Calu3 (cell line): ENCODE data around the gene PLCH2. TPM values are rescaled to one million over a fixed set of nuclear protein-coding genes. Genes with fewer than 3 reads are reported as not detected.

Experiments used
- BruUV-seq: library from RNA; stranded (reverse); fragments of 400-500 nt; replicated peaks from 2 replicates; lab custom pipeline; 2021; lab: Mats Ljungman, UMichigan
- CTCF ChIA-PET: fragments of 300-600 bp; sonication (Branson Sonifier 250); formaldehyde crosslinking; loops from one replicate; lab custom pipeline; 2022; ENCODE audit warnings: antibody characterized with exemption; lab: Charles Lee
- DNase-seq: peaks from one replicate; pipeline ENCODE4 v3.0.0; 2022
- H3K27ac Mint-ChIP-seq: one replicate; pipeline ENCODE4 v1.8.0; 2022; ENCODE audit warnings: mixed read lengths; ENCODE audit not compliant: unreplicated experiment
- H3K27me3 Mint-ChIP-seq: one replicate; pipeline ENCODE4 v1.8.0; 2022; ENCODE audit warnings: mixed read lengths; ENCODE audit not compliant: unreplicated experiment
- H3K36me3 Mint-ChIP-seq: one replicate; pipeline ENCODE4 v1.8.0; 2022; ENCODE audit warnings: mild to moderate bottlenecking, moderate library complexity, mixed read lengths; ENCODE audit not compliant: insufficient read depth, unreplicated experiment
- H3K4me1 Mint-ChIP-seq: one replicate; pipeline ENCODE4 v1.8.0; 2022; ENCODE audit warnings: mild to moderate bottlenecking, low read depth, mixed read lengths; ENCODE audit not compliant: unreplicated experiment
- H3K4me3 Mint-ChIP-seq: one replicate; pipeline ENCODE4 v1.8.0; 2022; ENCODE audit warnings: mild to moderate bottlenecking, low read depth, moderate library complexity, mixed read lengths; ENCODE audit not compliant: unreplicated experiment
- H3K9me3 Mint-ChIP-seq: one replicate; pipeline ENCODE4 v1.8.0; 2022; ENCODE audit warnings: low read depth, mixed read lengths; ENCODE audit not compliant: unreplicated experiment
- intact Hi-C: fragments of 100-400 bp; cut with micrococcal nuclease; formaldehyde crosslinking; loops from one replicate; pipeline ENCODE4 v1.10.0; 2022; ENCODE audit not compliant: unreplicated experiment
- total RNA-seq: library from RNA; stranded (reverse); gene quantifications from 2 replicates; pipeline ENCODE4 v1.2.3, GENCODE V29; 2022
- TF ChIP-seq, protein P1 (sequence below): fragments of 200-600 bp; IDR thresholded peaks from one replicate; pipeline ENCODE4 v1.8.0; 2022; ENCODE audit warnings: antibody characterized with exemption; ENCODE audit not compliant: unreplicated experiment

Gene PLCH2
- total RNA-seq, 1 experiment from 2014 or later = 3.1 TPM

DNA sequence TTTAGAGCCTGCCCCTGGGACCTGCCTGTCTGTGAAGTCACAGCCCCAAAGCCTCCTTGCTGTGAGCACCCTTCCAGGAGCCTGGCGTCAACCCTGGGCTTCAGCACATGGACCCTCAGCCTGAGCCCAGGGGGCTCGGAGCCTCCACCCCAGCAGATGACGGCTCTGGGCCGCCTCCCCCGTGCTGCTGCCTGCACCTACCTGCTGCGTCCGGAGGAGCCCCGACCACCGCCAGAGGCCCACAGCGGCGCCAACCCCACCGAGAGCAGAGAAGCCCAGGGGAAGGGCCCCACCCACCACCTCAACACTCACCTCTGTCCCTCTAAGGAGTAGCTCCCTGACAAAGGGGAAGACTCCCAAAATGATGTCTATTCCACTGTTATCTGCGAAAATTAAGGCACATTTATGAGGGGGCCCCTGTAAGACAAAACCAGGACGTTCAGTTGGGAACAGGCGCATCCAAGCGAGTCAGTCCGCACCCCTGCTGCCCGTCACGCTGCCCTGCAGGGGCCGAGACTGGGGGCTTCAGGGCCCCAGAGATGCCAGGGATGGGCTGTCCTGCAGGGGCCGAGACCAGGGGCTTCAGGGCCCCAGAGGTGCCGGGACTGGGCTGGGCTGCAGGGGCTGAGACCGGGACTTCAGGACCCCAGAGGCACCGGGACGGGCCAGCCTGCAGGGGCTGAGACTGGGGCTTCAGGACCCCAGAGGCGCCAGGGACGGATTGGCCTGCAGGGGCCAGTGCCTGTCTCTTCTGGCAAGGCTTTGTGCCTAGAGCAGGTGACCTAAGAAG is 34.5 kb downstream of the PLCH2 start:
- Mint-ChIP-seq H3K27ac (no peak overlapping the region), H3K4me3 (no peak overlapping the region), H3K9me3 (no peaks in the 10 kb centered on the region), H3K27me3 (no peaks in the 10 kb centered on the region), H3K4me1 (no peaks in the 10 kb centered on the region), H3K36me3 (peaks cover 7% of the 10 kb centered on the region)
- no TSS peak for BruUV-seq
- no peak for DNase-seq
- TF ChIP-seq, protein P1, sequence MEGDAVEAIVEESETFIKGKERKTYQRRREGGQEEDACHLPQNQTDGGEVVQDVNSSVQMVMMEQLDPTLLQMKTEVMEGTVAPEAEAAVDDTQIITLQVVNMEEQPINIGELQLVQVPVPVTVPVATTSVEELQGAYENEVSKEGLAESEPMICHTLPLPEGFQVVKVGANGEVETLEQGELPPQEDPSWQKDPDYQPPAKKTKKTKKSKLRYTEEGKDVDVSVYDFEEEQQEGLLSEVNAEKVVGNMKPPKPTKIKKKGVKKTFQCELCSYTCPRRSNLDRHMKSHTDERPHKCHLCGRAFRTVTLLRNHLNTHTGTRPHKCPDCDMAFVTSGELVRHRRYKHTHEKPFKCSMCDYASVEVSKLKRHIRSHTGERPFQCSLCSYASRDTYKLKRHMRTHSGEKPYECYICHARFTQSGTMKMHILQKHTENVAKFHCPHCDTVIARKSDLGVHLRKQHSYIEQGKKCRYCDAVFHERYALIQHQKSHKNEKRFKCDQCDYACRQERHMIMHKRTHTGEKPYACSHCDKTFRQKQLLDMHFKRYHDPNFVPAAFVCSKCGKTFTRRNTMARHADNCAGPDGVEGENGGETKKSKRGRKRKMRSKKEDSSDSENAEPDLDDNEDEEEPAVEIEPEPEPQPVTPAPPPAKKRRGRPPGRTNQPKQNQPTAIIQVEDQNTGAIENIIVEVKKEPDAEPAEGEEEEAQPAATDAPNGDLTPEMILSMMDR = no peak
- intact Hi-C loops = no loop called here
- CTCF ChIA-PET = no interaction called here

DNA sequence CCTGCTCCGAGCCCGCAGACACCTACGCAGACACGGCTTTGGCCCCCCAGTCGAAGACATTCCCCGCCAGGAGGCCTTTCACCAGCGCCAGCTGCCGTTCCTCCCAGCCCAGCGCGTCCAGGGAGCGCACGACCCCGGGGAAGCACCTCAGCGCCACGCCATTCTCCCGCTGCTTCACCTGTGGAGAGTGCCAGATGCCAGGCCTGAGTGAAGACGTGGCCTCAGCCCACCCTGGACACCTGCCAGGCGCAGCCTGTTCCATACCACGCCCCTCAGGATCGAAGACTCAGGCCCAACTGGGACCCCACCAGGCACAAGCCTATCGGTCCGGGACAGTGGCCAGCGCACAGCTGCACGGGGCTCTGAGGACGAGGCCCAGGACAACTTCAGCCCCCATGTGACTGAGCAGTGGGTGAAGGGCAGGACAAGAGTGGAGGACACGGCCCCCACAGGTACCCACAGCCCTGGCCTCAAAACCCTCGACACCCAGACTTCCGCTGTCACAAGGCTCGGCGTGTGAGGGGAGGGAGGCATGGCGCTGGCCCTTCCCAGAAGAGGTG is 36.9 kb downstream of the PLCH2 start:
- Mint-ChIP-seq H3K9me3 (no peaks in the 10 kb centered on the region), H3K4me1 (no peaks in the 10 kb centered on the region), H3K27me3 (no peaks in the 10 kb centered on the region), H3K4me3 (no peak overlapping the region), H3K27ac (no peak overlapping the region), H3K36me3 (peaks cover 14% of the 10 kb centered on the region)
- no peak for DNase-seq
- intact Hi-C loops = no loop called here
- CTCF ChIA-PET = no interaction called here
- BruUV-seq = no TSS peak
- TF ChIP-seq, protein P1 = no peak

DNA sequence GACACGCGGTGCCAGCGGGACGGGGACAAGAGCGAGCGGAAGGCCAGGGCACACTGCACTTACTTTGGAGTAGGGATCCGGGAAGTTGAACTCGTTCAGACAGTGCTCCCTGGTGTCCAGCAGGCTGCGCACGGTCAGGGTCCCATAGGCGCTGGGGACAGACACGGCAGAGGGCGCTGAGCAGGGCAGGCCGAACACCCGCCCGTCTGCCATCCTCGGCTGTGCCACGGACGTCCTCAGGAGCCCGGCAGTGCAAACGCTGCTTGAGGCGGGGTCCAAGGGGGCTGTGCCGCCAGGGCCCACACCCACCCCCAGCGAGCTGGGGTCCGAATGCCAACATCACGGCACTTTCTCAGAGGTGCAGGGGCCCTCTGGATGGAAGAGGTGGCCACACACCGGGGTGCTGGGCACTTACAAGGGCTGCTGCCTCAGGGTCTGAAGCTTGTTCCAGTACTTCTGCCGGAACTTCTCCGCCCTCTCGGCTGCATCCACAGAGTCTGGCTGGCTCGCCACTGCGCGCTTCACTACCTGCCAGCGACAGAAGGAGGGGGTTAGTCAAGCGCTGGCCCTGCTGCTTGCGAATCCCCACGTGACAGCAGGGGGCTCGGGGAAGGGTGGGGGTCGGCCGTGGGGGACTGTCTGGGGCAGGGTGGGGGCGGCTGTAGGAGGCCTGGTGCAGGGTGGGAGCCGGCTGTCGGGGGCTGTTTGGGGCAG is 38.0 kb downstream of the PLCH2 start:
- no TSS peak for BruUV-seq
- no peaks in the 10 kb centered on the region for H3K9me3 Mint-ChIP-seq
- TF ChIP-seq, protein P1 = no peak

DNA sequence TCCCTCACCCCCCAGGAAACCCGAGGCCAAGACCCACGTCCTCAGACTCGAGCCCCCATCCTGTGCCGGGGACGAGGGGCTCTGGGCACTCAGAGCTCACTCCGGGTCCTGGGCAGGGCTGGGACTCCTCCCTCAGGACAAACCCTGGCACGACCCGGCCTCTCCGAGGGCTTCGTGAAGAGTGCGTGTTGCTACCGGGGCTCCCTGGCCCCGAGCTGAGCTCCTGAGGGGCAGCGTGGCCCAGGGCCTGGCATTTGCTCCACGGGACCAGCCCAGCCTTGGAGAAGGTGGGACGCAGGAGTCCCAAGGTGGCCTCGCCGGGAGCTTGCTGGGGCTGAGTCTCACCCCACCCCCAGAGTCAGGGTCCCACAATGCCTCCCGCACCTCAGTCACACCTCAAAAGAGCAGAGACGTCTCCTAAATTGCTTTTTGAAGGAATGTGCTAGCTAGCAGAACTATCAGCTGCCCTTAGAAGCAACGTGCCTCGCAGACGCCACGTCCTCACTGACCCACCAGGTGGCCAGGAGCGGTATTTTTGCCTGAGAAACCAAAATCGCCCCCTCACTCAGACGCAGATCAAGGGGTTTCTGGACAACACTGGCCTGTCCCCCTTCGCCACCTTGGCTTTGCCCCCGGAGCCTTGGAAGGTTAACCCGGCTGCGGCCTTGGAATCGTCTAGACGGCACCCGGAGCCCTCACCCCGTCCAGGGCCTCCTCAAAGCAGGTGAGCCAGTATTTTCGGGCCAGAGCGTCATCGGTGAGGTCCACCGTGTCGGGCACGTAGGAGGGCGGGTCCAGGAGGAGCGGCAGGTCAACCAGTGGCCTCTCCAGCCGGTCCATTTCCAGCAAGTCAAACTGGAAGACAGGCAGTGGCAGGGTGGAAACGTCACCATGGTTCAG is 39.0 kb downstream of the PLCH2 start:
- no peak for DNase-seq
- TF ChIP-seq, protein P1 = no peak
- Mint-ChIP-seq H3K4me1 (no peaks in the 10 kb centered on the region), H3K9me3 (no peaks in the 10 kb centered on the region), H3K36me3 (peaks cover 27% of the 10 kb centered on the region), H3K27ac (no peak overlapping the region), H3K4me3 (no peak overlapping the region), H3K27me3 (no peaks in the 10 kb centered on the region)
- BruUV-seq = no TSS peak
- intact Hi-C loops = no loop called here
- CTCF ChIA-PET = no interaction called here

More for the DNA sequence above, 38.0 kb downstream of the PLCH2 start:
- CTCF ChIA-PET = no interaction called here
- intact Hi-C loops = no loop called here
- DNase-seq = no peak
- Mint-ChIP-seq H3K36me3 (peaks cover 26% of the 10 kb centered on the region), H3K27ac (no peak overlapping the region), H3K4me1 (no peaks in the 10 kb centered on the region), H3K27me3 (no peaks in the 10 kb centered on the region), H3K4me3 (no peak overlapping the region)
